Upper lobe of left lung (tissue), 6 donors: ENCODE results near the gene MAB21L4. TPM values are rescaled to one million over a fixed set of nuclear protein-coding genes. Genes with fewer than 3 reads are reported as not detected.

Experiments used
- ATAC-seq, 2 donors: fragments of 200-7000 bp; cut with Tn5 transposase; one replicate each; pipeline ENCODE4 v1.9.1; 2022; ENCODE audit warnings: mild to moderate bottlenecking in 2 of 2, moderate library complexity in 2 of 2; ENCODE audit not compliant: low FRiP score in 2 of 2
- DNase-seq, 2 donors: peaks; one replicate each; pipeline ENCODE4 v3.0.0-alpha.2; 2019 to 2020
- H3K27ac ChIP-seq, 4 donors: fragments of 200-600 bp; sonication (generic); one replicate each; pipeline ENCODE4 v1.5.1; 2016 to 2019
- H3K27me3 ChIP-seq, 4 donors: fragments of 200-600 bp; sonication (generic); one replicate each; pipeline ENCODE4 v1.5.1; 2017 to 2019
- H3K36me3 ChIP-seq, 4 donors: fragments of 200-600 bp; sonication (generic); one replicate each; pipeline ENCODE4 v1.5.1; 2016 to 2019
- H3K4me1 ChIP-seq, 4 donors: fragments of 200-600 bp; sonication (generic); one replicate each; pipeline ENCODE4 v1.5.1; 2018 to 2019
- H3K4me3 ChIP-seq, 4 donors: fragments of 200-600 bp; sonication (generic); one replicate each; pipeline ENCODE4 v1.5.1; 2017 to 2019; ENCODE audit warnings: mild to moderate bottlenecking in 2 of 4, moderate library complexity in 1 of 4
- H3K9me3 ChIP-seq, 4 donors: fragments of 200-600 bp; sonication (generic); one replicate each; pipeline ENCODE4 v1.5.1; 2018 to 2019
- EP300 ChIP-seq, 4 donors: sonication (generic); formaldehyde crosslinking; IDR thresholded peaks; one replicate each; pipeline ENCODE4 v1.5.1; 2017; ENCODE audit warnings: antibody characterized with exemption in 4 of 4, control low read depth in 2 of 4
- POLR2A ChIP-seq, 4 donors: fragments of 450-650 bp; IDR thresholded peaks; one replicate each; pipeline ENCODE4 v1.5.1; 2016 to 2017; ENCODE audit warnings: antibody characterized with exemption in 4 of 4, mild to moderate bottlenecking in 2 of 4
- POLR2AphosphoS5 ChIP-seq, 2 donors: sonication (generic); formaldehyde crosslinking; IDR thresholded peaks; one replicate each; pipeline ENCODE4 v1.5.1; 2017; ENCODE audit warnings: antibody characterized with exemption in 2 of 2
- WGBS, 2 donors: methylation state at CpG; one replicate each; pipeline ENCODE4 v1.1.5; 2017 to 2018; 5-methylcytosine and 5-hydroxymethylcytosine counted together
- total RNA-seq, 6 donors: library from RNA; depleted of rRNA in 4 of 6; stranded (reverse); fragments of >200 nt in 4 of 6; gene quantifications; one replicate each; pipeline versions ENCODE4 v1.1.0 to v1.2.1, GENCODE V29; 2016 to 2021
- TF ChIP-seq, protein P1 (sequence below), 6 experiments: fragments of 450-650 bp in 4 of 6; fragments of 200-600 bp in 2 of 6; sonication (generic) in 2 of 6; IDR thresholded peaks; one replicate each; pipeline ENCODE4 v1.5.1; 2016 to 2019; ENCODE audit warnings: antibody characterized with exemption in 6 of 6
- donor health status: DM: no; HTN: no; CAD: no; lungs with moderate emphysema.
- donor health status: DM: no; HTN: yes; CAD: no; lungs with severe emphysema.

Gene MAB21L4
- total RNA-seq, 6 donors from 2014 or later = 11.5 to 117 (median 29.0) TPM

DNA sequence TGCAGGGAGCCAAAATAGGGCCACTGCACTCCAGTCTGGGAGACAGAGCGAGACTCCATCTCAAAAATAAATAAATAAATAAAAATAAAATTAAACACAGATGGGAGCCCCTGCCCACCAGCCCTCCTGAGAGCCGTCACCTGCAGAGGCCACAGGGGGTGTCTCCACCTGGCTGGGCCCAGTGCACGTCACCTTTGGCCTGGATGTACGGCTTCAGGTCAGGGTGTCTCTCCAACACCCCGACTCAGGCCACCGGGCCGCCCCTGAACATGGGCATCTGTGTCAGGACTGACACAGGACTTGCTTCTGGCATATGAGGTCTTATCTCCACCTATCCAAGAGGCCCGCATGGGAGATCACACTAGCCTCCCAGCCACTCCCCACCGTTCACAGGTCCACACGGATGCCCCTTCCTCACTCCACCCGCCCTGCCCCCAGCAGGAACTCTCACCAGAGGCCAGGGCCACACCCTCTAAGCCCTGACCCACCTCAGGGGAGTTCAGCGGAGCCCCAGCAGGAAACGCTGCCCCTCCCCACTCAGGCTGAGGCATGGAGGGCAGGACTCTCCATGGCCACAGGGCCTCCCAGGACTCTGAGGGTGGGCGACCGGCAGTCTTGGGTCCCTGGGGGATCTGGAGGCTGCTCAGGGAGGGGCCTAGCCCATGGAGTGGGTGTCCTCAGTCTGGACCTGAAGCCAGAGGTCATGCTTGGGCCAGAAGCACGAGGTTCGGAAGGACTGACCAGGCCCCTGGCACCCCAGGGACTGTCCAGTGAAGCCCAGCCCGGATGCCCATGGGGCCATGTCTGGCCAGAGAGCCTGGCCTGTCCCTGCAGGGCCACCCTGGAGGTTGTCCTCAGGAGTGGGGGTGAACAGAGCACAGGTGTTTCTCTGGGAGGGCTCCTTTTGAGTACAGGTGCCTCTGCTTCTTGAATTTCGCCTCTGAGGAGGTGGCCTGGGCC lies 8.5 kb upstream of the MAB21L4 start:
- H3K9me3 ChIP-seq = no peaks in the 10 kb centered on the region
- H3K36me3 ChIP-seq = no peaks in the 10 kb centered on the region
- no peak overlapping the region for H3K27ac ChIP-seq
- DNase-seq = peak in 1 of 2 donors; percentile 68
- 82 to 86% methylated on average over 12 to 19 of the region's 19 CpGs for WGBS, 2 donors
- peak in 1 of 2 donors; percentile 22 for ATAC-seq
- H3K4me3 ChIP-seq = no peak overlapping the region
- peaks cover 0 to 8% (median under 1%) of the 10 kb centered on the region in 4 donors for H3K4me1 ChIP-seq
- no peaks in the 10 kb centered on the region for H3K27me3 ChIP-seq
- TF ChIP-seq POLR2AphosphoS5 (IDR thresholded peaks at IDR 0.05) (no peak), POLR2A (IDR thresholded peaks at IDR 0.05) (no peak), EP300 (IDR thresholded peaks at IDR 0.05) (no peak)
- TF ChIP-seq, protein P1, sequence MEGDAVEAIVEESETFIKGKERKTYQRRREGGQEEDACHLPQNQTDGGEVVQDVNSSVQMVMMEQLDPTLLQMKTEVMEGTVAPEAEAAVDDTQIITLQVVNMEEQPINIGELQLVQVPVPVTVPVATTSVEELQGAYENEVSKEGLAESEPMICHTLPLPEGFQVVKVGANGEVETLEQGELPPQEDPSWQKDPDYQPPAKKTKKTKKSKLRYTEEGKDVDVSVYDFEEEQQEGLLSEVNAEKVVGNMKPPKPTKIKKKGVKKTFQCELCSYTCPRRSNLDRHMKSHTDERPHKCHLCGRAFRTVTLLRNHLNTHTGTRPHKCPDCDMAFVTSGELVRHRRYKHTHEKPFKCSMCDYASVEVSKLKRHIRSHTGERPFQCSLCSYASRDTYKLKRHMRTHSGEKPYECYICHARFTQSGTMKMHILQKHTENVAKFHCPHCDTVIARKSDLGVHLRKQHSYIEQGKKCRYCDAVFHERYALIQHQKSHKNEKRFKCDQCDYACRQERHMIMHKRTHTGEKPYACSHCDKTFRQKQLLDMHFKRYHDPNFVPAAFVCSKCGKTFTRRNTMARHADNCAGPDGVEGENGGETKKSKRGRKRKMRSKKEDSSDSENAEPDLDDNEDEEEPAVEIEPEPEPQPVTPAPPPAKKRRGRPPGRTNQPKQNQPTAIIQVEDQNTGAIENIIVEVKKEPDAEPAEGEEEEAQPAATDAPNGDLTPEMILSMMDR (IDR thresholded peaks at IDR 0.05) = no peak

DNA sequence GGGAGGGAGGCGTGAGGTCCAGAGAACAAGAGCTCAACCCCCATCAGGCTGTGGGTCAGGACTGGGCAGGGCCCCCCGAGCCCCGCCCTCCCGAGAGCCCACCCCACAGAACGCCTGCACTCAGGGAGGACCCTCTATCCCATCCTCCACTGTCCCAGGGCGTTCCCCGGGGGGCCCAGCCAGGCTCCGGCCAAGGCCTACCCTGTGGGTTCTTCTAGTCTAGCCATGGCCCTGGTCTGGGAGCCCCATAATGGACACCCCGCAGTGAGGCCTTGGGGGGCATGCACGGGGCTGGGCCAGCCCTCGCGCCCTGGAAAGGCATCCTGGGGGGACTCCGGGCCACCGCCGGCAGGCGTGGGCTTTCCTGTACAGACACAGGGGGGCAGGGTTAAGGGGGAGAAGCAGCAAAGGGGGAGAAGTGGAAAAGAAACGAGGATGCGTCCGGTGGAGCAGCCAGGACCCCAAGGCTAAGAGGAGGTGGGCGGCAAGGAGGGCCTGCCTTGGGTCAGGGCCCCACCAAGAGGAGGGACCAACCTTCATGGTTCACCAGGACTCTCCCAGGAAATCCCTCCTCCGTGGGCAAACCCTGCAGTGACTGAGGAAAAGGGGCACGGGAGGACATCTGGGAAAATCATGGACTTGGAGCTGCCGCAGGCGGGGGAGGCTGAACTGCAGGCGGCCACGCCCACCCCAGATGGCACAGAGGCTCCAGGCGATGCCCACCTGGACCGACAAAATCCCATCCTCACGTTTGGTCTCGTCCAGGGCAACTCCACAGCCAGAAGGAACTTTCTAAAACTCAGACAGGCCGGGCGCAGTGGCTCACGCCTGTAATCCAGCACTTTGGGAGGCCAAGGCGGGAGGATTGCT lies 7.5 kb upstream of the MAB21L4 start:
- TF ChIP-seq POLR2A (IDR thresholded peaks at IDR 0.05) (no peak), POLR2AphosphoS5 (IDR thresholded peaks at IDR 0.05) (no peak), EP300 (IDR thresholded peaks at IDR 0.05) (no peak)
- TF ChIP-seq, protein P1 (IDR thresholded peaks at IDR 0.05) = no peak
- no peak overlapping the region for H3K27ac ChIP-seq
- no peaks in the 10 kb centered on the region for H3K27me3 ChIP-seq
- WGBS, 2 donors = 89% methylated on average over 21 to 34 of the region's 34 CpGs
- no peak for ATAC-seq
- peak in 1 of 2 donors; percentile 73 for DNase-seq
- no peaks in the 10 kb centered on the region for H3K36me3 ChIP-seq
- H3K9me3 ChIP-seq = no peaks in the 10 kb centered on the region
- peaks cover 7 to 19% (median 9%) of the 10 kb centered on the region in 4 donors for H3K4me1 ChIP-seq
- no peak overlapping the region for H3K4me3 ChIP-seq

DNA sequence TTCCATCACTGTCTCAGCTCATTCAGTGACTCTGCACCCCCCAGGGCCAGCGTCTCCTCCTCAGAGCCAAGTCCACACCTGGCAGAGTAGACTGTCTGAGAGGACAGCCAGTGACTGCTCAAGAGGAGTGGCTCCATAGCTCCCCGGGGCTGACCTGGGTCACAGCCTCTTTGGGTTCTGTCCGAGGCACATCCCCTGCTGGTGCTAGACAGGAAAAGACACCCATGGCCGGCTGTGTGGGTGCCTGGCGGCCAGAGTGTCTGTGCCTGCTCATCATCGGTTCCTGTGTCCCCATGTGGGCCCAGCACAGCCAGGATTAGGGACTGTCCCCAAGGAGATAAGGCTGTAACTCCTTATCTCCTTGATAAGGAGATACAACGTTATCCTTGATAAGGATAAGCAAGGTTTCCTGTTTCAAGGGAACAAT lies 6.7 kb upstream of the MAB21L4 start:
- TF ChIP-seq POLR2A (IDR thresholded peaks at IDR 0.05) (no peak), EP300 (IDR thresholded peaks at IDR 0.05) (no peak), POLR2AphosphoS5 (IDR thresholded peaks at IDR 0.05) (no peak)
- TF ChIP-seq, protein P1 (IDR thresholded peaks at IDR 0.05) = no peak

DNA sequence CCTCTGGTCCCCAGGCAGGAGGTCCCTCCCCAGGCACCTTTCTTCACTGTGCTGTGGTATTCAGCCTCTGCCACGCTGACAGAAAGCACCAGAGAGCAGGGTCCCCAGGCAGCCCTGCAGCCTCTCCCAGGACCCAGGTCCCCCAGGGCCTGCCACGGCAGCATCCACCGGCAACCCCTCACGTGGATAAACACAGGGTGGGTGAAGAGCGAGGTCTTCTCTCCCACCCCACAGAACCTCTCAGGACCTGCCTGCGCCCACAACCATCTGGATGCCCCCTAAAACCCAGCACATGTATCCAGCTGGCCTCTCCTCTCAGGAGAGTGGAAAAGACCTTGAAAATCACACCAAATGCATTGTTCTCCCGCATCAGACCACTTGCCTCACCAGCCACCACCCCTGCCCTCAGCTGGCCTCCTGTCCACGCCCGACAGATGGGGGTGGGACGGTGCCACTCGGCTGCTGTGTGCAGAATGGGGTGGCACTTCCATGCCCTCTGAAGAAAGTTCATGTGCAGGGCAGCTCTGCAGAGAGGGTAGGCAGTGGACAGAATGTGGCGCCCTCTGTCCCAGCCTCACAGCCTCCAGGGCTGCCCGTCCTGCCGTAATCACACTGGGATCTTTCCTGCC lies 6.1 kb upstream of the MAB21L4 start:
- no peaks in the 10 kb centered on the region for H3K36me3 ChIP-seq
- ATAC-seq (no peak), DNase-seq (peak in 1 of 2 donors; percentile 45)
- H3K27ac ChIP-seq = no peak overlapping the region
- peaks cover 17 to 28% (median 20%) of the 10 kb centered on the region in 4 donors for H3K4me1 ChIP-seq
- TF ChIP-seq, protein P1 (IDR thresholded peaks at IDR 0.05) = no peak
- TF ChIP-seq POLR2A (IDR thresholded peaks at IDR 0.05) (no peak), EP300 (IDR thresholded peaks at IDR 0.05) (no peak), POLR2AphosphoS5 (IDR thresholded peaks at IDR 0.05) (no peak)
- H3K9me3 ChIP-seq = no peaks in the 10 kb centered on the region
- no peaks in the 10 kb centered on the region for H3K27me3 ChIP-seq
- H3K4me3 ChIP-seq = no peak overlapping the region
- WGBS, 2 donors = 87 to 90% methylated on average over 9 to 13 of the region's 14 CpGs

More for the DNA sequence above, 6.7 kb upstream of the MAB21L4 start:
- no peak overlapping the region for H3K4me3 ChIP-seq
- 53 to 63% methylated on average over 3 to 7 of the region's 7 CpGs for WGBS, 2 donors
- DNase-seq = peak in 1 of 2 donors; percentile 31
- no peaks in the 10 kb centered on the region for H3K9me3 ChIP-seq
- no peak overlapping the region for H3K27ac ChIP-seq
- no peaks in the 10 kb centered on the region for H3K36me3 ChIP-seq
- H3K4me1 ChIP-seq = peaks cover 14 to 27% (median 16%) of the 10 kb centered on the region in 4 donors
- H3K27me3 ChIP-seq = no peaks in the 10 kb centered on the region
- no peak for ATAC-seq
